Body of pancreas (tissue), 4 donors: ENCODE results near the gene COL5A1.

Experiments
- POLR2A ChIP-seq, 3 donors: fragments of 450-650 bp; IDR thresholded peaks; one replicate each; pipeline ENCODE4 v1.6.1; 2016; ENCODE audit warnings: antibody characterized with exemption in 3 of 3, mild to moderate bottlenecking in 2 of 3
- TF ChIP-seq, protein P1 (sequence below), 7 experiments: fragments of 450-650 bp in 4 of 7; fragments of 200-600 bp in 3 of 7; sonication (generic) in 3 of 7; IDR thresholded peaks; one replicate each; pipeline ENCODE4 v1.5.1; 2016 to 2019; ENCODE audit warnings: antibody characterized with exemption in 7 of 7

DNA sequence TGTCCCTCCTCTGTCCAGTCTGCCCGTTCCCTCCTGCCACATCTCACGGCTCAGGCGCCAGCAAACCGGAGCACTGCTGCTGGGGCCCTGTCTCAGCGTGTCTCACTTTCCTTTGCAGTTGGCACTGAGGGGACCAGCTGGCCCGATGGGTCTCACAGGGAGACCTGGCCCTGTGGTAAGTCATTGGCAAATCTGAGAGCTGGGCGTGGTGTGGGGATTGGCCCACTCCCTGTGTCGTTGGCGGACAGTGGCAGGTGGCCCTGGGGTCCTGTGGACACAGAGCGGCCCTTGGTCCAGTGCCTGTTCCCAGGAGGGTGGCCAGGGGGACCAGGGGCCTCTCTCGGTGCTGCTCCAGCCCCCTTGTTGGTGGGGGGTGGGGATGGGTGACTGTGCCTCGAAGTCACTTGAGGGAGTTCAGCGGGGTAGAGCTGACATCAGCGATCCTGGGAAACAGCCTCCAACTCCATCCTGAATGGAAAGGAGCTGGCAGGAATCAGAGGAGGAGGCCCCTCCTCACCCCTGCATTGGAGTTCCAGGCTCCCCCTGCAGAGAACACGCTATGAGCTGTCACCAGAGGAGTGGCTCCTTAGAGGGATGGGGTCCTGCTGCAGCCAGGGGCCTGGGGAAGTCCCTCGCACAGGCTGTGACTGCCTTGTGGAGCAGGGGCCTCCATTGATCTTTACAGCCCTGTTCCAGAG lies 111.0 kb downstream of the COL5A1 start:
- TF ChIP-seq, protein P1, sequence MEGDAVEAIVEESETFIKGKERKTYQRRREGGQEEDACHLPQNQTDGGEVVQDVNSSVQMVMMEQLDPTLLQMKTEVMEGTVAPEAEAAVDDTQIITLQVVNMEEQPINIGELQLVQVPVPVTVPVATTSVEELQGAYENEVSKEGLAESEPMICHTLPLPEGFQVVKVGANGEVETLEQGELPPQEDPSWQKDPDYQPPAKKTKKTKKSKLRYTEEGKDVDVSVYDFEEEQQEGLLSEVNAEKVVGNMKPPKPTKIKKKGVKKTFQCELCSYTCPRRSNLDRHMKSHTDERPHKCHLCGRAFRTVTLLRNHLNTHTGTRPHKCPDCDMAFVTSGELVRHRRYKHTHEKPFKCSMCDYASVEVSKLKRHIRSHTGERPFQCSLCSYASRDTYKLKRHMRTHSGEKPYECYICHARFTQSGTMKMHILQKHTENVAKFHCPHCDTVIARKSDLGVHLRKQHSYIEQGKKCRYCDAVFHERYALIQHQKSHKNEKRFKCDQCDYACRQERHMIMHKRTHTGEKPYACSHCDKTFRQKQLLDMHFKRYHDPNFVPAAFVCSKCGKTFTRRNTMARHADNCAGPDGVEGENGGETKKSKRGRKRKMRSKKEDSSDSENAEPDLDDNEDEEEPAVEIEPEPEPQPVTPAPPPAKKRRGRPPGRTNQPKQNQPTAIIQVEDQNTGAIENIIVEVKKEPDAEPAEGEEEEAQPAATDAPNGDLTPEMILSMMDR (IDR thresholded peaks at IDR 0.05) = no peak
- TF ChIP-seq POLR2A (IDR thresholded peaks at IDR 0.05) = no peak
